CD1c-positive myeloid dendritic cell (primary cell): Measurements from ENCODE around the gene AP2A2.

Source experiments
- DNase-seq: peaks from one replicate; pipeline ENCODE4 v3.0.0-alpha.2; 2016; ENCODE audit errors: extremely low spot score

AP2A2 gene

GRCh38 chr11:1057806-1058205, 132.1 kb downstream of the AP2A2 start:
- DNase-seq = no peak

GRCh38 chr11:1059759-1060158, 134.1 kb downstream of the AP2A2 start:
- no peak for DNase-seq

GRCh38 chr11:1060410-1060809, 134.7 kb downstream of the AP2A2 start:
- DNase-seq = no peak

- DNase-seq = no peak
Observed at GRCh38 chr11:1060852-1061616, 135.4 kb downstream of the AP2A2 start.
